Measurements from ENCODE around the gene TPST2.

DNA sequence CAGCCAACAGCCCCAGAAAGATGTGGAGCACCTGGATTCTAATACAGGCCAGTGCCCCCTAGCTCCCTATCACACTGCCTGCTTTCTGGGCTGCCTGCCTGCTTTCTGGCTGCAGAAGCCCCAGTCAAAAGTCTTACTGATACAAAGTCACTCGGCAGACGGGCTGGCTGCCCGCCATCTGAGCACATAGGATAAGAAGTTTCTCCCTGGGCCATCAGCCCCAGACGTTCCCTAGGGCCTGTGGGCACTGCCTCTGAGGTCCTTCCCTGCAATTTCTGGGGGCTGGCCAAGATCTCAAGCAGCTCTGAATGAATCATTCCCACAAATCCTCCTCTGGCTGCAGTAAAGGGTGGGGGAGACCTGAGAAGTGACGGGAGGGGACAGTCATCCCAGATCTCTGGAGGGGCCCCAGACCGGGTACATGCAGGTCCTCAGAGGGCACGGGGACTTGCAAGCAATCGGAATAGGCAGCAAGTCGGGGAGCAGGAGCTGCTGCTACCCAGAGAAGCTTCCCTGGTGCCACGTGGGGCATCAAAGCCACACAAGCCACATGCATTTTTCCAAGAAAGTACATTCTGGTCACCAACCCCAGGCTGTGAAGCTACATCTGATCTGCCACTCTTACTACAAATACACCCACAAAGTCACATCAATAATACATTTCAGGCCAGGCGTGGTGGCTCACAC, 4.7 kb downstream of the TPST2 start:
- TF ChIP-seq, protein P1, sequence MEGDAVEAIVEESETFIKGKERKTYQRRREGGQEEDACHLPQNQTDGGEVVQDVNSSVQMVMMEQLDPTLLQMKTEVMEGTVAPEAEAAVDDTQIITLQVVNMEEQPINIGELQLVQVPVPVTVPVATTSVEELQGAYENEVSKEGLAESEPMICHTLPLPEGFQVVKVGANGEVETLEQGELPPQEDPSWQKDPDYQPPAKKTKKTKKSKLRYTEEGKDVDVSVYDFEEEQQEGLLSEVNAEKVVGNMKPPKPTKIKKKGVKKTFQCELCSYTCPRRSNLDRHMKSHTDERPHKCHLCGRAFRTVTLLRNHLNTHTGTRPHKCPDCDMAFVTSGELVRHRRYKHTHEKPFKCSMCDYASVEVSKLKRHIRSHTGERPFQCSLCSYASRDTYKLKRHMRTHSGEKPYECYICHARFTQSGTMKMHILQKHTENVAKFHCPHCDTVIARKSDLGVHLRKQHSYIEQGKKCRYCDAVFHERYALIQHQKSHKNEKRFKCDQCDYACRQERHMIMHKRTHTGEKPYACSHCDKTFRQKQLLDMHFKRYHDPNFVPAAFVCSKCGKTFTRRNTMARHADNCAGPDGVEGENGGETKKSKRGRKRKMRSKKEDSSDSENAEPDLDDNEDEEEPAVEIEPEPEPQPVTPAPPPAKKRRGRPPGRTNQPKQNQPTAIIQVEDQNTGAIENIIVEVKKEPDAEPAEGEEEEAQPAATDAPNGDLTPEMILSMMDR (IDR thresholded peaks at IDR 0.05), result no peak
- TF ChIP-seq POLR2A (IDR thresholded peaks at IDR 0.05), result no peak

Measured in testis (tissue), 2 donors.